Smooth muscle cell (in vitro differentiated cells): ENCODE measurements around the gene PPM1H. TPM values are rescaled to one million over a fixed set of nuclear protein-coding genes. Genes with fewer than 3 reads are reported as not detected.
"Not testable (repeated sequence)": the region's sequence is repeated elsewhere in the genome, so short reads cannot be mapped to it uniquely, and the experiment has no call there.

Experiments used
- DNase-seq: peaks from one replicate; lab custom pipeline; 2025; ENCODE audit not compliant: unreplicated experiment; lab: John Stamatoyannopoulos, UW
- H2AFZ ChIP-seq: fragments of 200-600 bp; sonication (generic); 2 replicates; pipeline ENCODE4 v1.6.0; 2016; ENCODE audit warnings: antibody characterized with exemption, low read depth, mild to moderate bottlenecking
- H3F3A ChIP-seq: fragments of 200-600 bp; sonication (generic); 2 replicates; pipeline ENCODE4 v1.6.0; 2017; ENCODE audit warnings: antibody characterized with exemption, low read depth
- H3K27ac ChIP-seq: fragments of 200-600 bp; sonication (generic); 2 replicates; pipeline ENCODE4 v1.5.1; 2016; ENCODE audit warnings: low read depth, mild to moderate bottlenecking
- H3K27me3 ChIP-seq: fragments of 200-600 bp; sonication (generic); 2 replicates; pipeline ENCODE4 v1.6.1; 2016; ENCODE audit warnings: low read depth, mild to moderate bottlenecking
- H3K36me3 ChIP-seq: fragments of 200-600 bp; sonication (generic); 2 replicates; pipeline ENCODE4 v1.5.1; 2016; ENCODE audit warnings: low read depth
- H3K4me1 ChIP-seq: fragments of 200-600 bp; sonication (generic); 2 replicates; pipeline ENCODE4 v1.5.1; 2016; ENCODE audit warnings: low read depth
- H3K4me2 ChIP-seq: fragments of 200-600 bp; sonication (generic); 2 replicates; pipeline ENCODE4 v1.6.0; 2016; ENCODE audit warnings: mild to moderate bottlenecking
- H3K4me3 ChIP-seq: fragments of 200-600 bp; sonication (generic); 2 replicates; pipeline ENCODE4 v1.5.1; 2016; ENCODE audit warnings: mild to moderate bottlenecking
- H3K79me2 ChIP-seq: fragments of 200-600 bp; sonication (generic); 2 replicates; pipeline ENCODE4 v1.6.0; 2016; ENCODE audit warnings: low read depth, mild to moderate bottlenecking
- H3K9ac ChIP-seq: fragments of 200-600 bp; sonication (generic); 2 replicates; pipeline ENCODE4 v1.6.0; 2016; ENCODE audit warnings: low read depth
- H3K9me3 ChIP-seq: fragments of 200-600 bp; sonication (generic); replicated peaks from 2 replicates; pipeline ENCODE4 v1.5.1; 2016; ENCODE audit warnings: low read depth
- H4K20me1 ChIP-seq: fragments of 200-600 bp; sonication (generic); 2 replicates; pipeline ENCODE4 v1.6.0; 2016; ENCODE audit warnings: low read depth
- WGBS: methylation state at CpG from one replicate; pipeline ENCODE4 v1.1.7; 2016; ENCODE audit warnings: low lambda C conversion rate; 5-methylcytosine and 5-hydroxymethylcytosine counted together
- polyA plus RNA-seq: library from polyadenylated mRNA; unstranded; fragments of >200 nt; fragmentation: Nextera tagmentation; extraction: Ambion mirVana; gene quantifications from 2 replicates; pipeline ENCODE4 v1.2.1, GENCODE V29; 2016
- total RNA-seq: library from RNA; depleted of rRNA; stranded (reverse); fragments of >200 nt; gene quantifications from 2 replicates; pipeline ENCODE4 v1.2.3, GENCODE V29; 2014
- TF ChIP-seq, protein P1 (sequence below): fragments of 200-600 bp; sonication (generic); IDR thresholded peaks from 2 replicates; pipeline ENCODE4 v1.5.1; 2017; ENCODE audit warnings: borderline replicate concordance, mild to moderate bottlenecking, antibody characterized with exemption; ENCODE audit not compliant: insufficient read depth, poor library complexity, severe bottlenecking

Gene PPM1H
- total and polyA plus RNA-seq, 2 experiments from 2014 or later = 0.56 to 3.6 TPM

DNA sequence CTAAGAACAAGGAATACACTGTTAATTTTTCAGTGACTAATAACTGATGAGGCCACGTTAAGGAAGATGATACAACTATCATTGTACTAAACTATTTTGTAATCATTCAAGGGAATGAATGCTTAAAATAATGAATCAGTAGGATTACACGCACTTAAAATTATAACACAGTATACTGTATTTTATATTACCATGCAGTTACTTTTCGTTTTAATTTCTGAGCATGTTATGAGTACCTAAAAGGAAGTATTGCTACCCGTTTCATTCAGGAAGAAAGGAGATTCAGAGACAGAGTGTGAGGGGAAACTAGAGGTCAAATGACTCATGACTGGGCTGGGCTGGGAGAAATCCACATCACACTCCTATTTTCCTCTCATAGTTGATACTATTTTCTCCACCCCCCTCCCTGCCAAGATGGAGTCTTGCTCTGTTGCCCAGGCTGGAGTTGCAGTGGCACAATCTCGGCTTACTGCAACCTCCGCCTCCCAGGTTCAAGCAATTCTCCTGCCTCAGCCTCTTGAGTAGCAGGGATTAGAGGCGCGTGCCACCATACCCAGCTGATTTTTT is 202.0 kb downstream of the PPM1H start:
- no peaks in the 10 kb centered on the region for H3K9me3 ChIP-seq
- H4K20me1 ChIP-seq = no peaks in the 10 kb centered on the region
- peak overlapping the region; percentile 49 for H3K27ac ChIP-seq
- no peak overlapping the region for H2AFZ ChIP-seq
- peak overlapping the region; percentile 33 for H3K4me2 ChIP-seq
- WGBS = 83% methylated on average over 8 of the region's 8 CpGs
- H3K9ac ChIP-seq = no peak overlapping the region
- H3K79me2 ChIP-seq = no peaks in the 10 kb centered on the region
- no peak overlapping the region for H3K4me3 ChIP-seq
- peaks cover 3% of the 10 kb centered on the region for H3K4me1 ChIP-seq
- peaks cover 10% of the 10 kb centered on the region for H3F3A ChIP-seq
- TF ChIP-seq, protein P1, sequence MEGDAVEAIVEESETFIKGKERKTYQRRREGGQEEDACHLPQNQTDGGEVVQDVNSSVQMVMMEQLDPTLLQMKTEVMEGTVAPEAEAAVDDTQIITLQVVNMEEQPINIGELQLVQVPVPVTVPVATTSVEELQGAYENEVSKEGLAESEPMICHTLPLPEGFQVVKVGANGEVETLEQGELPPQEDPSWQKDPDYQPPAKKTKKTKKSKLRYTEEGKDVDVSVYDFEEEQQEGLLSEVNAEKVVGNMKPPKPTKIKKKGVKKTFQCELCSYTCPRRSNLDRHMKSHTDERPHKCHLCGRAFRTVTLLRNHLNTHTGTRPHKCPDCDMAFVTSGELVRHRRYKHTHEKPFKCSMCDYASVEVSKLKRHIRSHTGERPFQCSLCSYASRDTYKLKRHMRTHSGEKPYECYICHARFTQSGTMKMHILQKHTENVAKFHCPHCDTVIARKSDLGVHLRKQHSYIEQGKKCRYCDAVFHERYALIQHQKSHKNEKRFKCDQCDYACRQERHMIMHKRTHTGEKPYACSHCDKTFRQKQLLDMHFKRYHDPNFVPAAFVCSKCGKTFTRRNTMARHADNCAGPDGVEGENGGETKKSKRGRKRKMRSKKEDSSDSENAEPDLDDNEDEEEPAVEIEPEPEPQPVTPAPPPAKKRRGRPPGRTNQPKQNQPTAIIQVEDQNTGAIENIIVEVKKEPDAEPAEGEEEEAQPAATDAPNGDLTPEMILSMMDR = no peak
- no peaks in the 10 kb centered on the region for H3K36me3 ChIP-seq
- H3K27me3 ChIP-seq = no peaks in the 10 kb centered on the region
- no peak for DNase-seq

DNA sequence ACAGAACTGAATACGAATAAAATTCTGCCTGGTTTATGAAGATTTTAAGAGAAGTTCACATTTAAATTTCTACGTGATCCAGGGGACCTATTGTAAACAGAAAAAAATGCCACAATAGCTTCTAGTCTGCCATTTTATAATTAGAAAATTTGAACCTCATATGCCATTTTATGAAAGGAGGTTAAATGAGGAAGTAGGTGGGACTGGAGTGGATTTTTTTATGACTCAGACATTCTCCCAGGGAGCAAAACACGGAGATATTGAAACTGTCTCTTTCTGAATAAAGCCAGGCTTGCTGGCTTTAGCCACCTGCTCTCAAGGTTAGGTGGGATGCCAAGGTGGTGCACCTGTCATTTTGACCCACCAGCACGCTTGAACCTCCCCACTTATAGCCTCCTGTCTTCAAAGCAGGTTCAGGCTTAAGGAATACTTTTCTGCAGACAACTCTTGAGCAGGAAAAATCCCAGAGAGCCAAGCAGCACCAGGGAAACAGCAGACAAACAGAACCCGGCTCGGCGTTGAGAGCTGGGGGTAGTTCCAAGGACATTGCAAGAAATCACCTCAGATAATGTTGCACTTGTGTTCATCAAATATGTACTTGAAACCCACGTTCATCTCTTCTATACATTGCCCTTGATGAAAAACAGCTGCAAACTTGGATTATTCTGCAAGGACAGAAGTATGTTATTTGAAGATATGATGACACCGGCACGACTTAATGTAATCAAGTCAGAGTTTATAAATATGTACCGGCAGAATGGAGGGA is 203.7 kb downstream of the PPM1H start:
- no peak for DNase-seq

DNA sequence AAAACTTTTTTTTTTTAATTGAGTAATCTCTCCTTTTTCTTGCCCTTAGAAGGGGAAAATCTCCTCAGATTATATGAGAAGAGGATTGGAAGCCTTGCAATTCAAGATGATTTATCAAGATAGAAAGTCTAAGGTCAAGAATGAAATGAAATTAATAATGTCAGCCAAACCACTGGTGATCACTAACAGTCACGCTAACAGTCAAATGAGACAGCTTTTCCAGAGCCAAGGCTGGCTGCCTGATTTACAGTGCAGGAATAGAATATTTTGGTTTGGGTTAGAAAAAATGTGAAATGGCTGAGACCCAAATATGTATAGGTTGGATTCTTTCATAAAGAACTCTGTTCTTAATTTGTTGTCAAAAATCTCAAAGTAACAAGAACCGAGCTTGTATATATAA is 204.3 kb downstream of the PPM1H start:
- Histone ChIP-seq H3K4me2 (peak overlapping the region; percentile 16), H3K4me1 (peaks cover 3% of the 10 kb centered on the region), H3K4me3 (no peak overlapping the region), H4K20me1 (no peaks in the 10 kb centered on the region), H3K27me3 (no peaks in the 10 kb centered on the region), H3K9ac (peak overlapping the region; percentile 3), H3K79me2 (no peaks in the 10 kb centered on the region), H3K36me3 (no peaks in the 10 kb centered on the region), H2AFZ (no peak overlapping the region), H3K9me3 (no peaks in the 10 kb centered on the region), H3K27ac (peak overlapping the region; percentile 66), H3F3A (peaks cover 10% of the 10 kb centered on the region)
- TF ChIP-seq, protein P1 = no peak
- DNase-seq = no peak
- 78% methylated on average over 2 of the region's 2 CpGs for WGBS

More for the DNA sequence above, 203.7 kb downstream of the PPM1H start:
- Histone ChIP-seq H3K4me3 (no peak overlapping the region), H2AFZ (no peak overlapping the region), H4K20me1 (no peaks in the 10 kb centered on the region), H3K79me2 (no peaks in the 10 kb centered on the region), H3K9me3 (no peaks in the 10 kb centered on the region), H3K27me3 (no peaks in the 10 kb centered on the region), H3K36me3 (no peaks in the 10 kb centered on the region), H3K4me2 (peak overlapping the region; percentile 16), H3F3A (peaks cover 10% of the 10 kb centered on the region), H3K27ac (peak overlapping the region; percentile 66), H3K9ac (peak overlapping the region; percentile 58), H3K4me1 (peaks cover 3% of the 10 kb centered on the region)
- TF ChIP-seq, protein P1 = no peak
- 71% methylated on average over 11 of the region's 11 CpGs for WGBS

DNA sequence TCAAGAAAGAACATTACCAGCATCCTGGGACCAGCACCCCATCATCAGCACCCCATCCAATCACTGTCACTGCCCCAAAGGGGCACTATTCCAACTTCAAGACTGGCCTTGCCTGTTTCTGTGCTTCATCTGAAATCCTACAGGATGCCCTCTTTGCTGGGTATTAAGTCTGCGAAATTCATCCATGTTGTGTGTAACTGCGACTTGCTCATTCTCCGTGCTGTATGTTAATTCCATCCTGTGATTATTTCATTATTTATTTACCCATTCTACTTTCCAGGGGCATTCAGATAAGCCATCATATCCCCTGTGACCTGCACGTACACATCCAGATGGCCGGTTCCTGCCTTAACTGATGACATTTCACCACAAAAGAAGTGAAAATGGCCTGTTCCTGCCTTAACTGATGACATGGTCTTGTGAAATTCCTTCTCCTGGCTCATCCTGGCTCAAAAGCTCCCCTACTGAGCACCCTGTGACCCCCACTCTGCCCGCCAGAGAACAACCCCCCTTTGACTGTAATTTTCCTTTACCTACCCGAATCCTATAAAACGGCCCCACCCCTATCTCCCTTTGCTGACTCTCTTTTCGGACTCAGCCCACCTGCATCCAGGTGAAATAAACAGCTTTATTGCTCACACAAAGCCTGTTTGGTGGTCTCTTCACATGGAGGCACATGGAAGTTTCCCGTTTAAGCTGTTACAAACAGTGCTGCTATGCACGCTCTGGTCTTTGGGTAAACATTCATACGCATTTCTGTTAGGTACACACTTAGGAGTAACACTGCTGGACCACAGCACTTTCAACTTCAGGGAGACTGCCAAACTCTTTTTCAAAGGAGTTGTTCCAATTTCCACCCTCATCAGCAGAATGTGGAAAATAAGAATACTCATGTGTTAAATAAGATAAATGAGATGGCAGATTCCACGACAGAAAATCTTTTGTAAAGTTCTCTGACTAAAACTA is 205.1 kb downstream of the PPM1H start:
- not testable (repeated sequence) for H3K9ac ChIP-seq, DNase-seq, H3K9me3 ChIP-seq, H4K20me1 ChIP-seq, H3K4me1 ChIP-seq, H3K36me3 ChIP-seq, H3K4me2 ChIP-seq, H3K4me3 ChIP-seq, H2AFZ ChIP-seq, H3K79me2 ChIP-seq, H3K27me3 ChIP-seq
- 75% methylated on average over 13 of the region's 13 CpGs for WGBS
- Histone ChIP-seq H3K27ac (peak overlapping the region; percentile 66), H3F3A (peaks cover 16% of the 10 kb centered on the region)
